Neuronal stem cell (in vitro differentiated cells): ENCODE measurements around the gene CNTNAP2.

Source experiments
- DNase-seq: peaks from one replicate; pipeline ENCODE4 v3.0.0-alpha.2; 2013; ENCODE audit warnings: low spot score
- H2AFZ ChIP-seq: one replicate; pipeline ENCODE4 v1.6.1; 2013; ENCODE audit warnings: mild to moderate bottlenecking, low read length, inconsistent platforms
- H2AK5ac ChIP-seq: 2 replicates; pipeline ENCODE4 v1.6.1; 2013; ENCODE audit warnings: low read depth, mild to moderate bottlenecking, inconsistent platforms, low read length, moderate library complexity, mixed read lengths
- H2BK120ac ChIP-seq: 2 replicates; pipeline ENCODE4 v1.6.1; 2013; ENCODE audit warnings: low read depth, mild to moderate bottlenecking, inconsistent platforms, low read length, moderate library complexity, mixed read lengths
- H2BK12ac ChIP-seq: one replicate; pipeline ENCODE4 v1.6.1; 2013; ENCODE audit warnings: low read length, inconsistent platforms
- H2BK15ac ChIP-seq: 2 replicates; pipeline ENCODE4 v1.6.1; 2013; ENCODE audit warnings: mild to moderate bottlenecking, low read length, inconsistent platforms, mixed read lengths
- H2BK5ac ChIP-seq: one replicate; pipeline ENCODE4 v1.6.1; 2013; ENCODE audit warnings: inconsistent platforms, mild to moderate bottlenecking, low read length, moderate library complexity
- H3K14ac ChIP-seq: one replicate; pipeline ENCODE4 v1.6.1; 2013; ENCODE audit warnings: low read length, inconsistent platforms
- H3K18ac ChIP-seq: 2 replicates; pipeline ENCODE4 v1.6.1; 2013; ENCODE audit warnings: low read length, inconsistent platforms
- H3K23ac ChIP-seq: 2 replicates; pipeline ENCODE4 v1.6.1; 2013; ENCODE audit warnings: low read depth, mild to moderate bottlenecking, mixed read lengths, low read length, inconsistent platforms; ENCODE audit not compliant: poor library complexity
- H3K27ac ChIP-seq: replicated peaks from 3 replicates; pipeline ENCODE4 v1.5.1; 2013; ENCODE audit warnings: low read length, inconsistent platforms
- H3K27me3 ChIP-seq, 3 experiments: 2 replicates each; pipeline ENCODE4 v1.6.1; 2013; ENCODE audit warnings: low read length in 3 of 3, mild to moderate bottlenecking in 2 of 3, inconsistent platforms in 1 of 3, low read depth in 1 of 3, mixed read lengths in 1 of 3, moderate library complexity in 1 of 3; ENCODE audit not compliant: control insufficient read depth in 3 of 3, insufficient read depth in 3 of 3
- H3K36me3 ChIP-seq, 2 donors: replicated peaks in 1 of 2; 2 replicates each; pipeline ENCODE4 v1.6.1; 2013; ENCODE audit warnings: low read length in 2 of 2; ENCODE audit not compliant: control insufficient read depth in 2 of 2, insufficient read depth in 2 of 2
- H3K4ac ChIP-seq: 2 replicates; pipeline ENCODE4 v1.6.1; 2013; ENCODE audit warnings: inconsistent platforms, mild to moderate bottlenecking, low read length, moderate library complexity
- H3K4me1 ChIP-seq, 2 donors: 1 replicate in 1 of 2; 2 replicates in 1 of 2; pipeline ENCODE4 v1.6.1; 2013; ENCODE audit warnings: low read length in 2 of 2, low read depth in 1 of 2; ENCODE audit not compliant: control insufficient read depth in 2 of 2, insufficient read depth in 1 of 2
- H3K4me2 ChIP-seq: one replicate; pipeline ENCODE4 v1.6.1; 2013; ENCODE audit warnings: mild to moderate bottlenecking, low read length, inconsistent platforms; ENCODE audit not compliant: insufficient read depth, poor library complexity, severe bottlenecking
- H3K4me3 ChIP-seq, 2 donors: 2 replicates each; pipeline ENCODE4 v1.5.1; 2013; ENCODE audit warnings: low read length in 2 of 2, mild to moderate bottlenecking in 2 of 2, inconsistent platforms in 1 of 2, moderate library complexity in 1 of 2
- H3K79me1 ChIP-seq: one replicate; pipeline ENCODE4 v1.6.1; 2013; ENCODE audit warnings: low read depth, mild to moderate bottlenecking, inconsistent platforms, low read length, moderate library complexity
- H3K9ac ChIP-seq: one replicate; pipeline ENCODE4 v1.6.1; 2013; ENCODE audit warnings: mild to moderate bottlenecking, low read depth, low read length, inconsistent platforms; ENCODE audit not compliant: poor library complexity
- H3K9me3 ChIP-seq, 2 donors: replicated peaks in 1 of 2; 2 replicates each; pipeline versions ENCODE3 to v1.6.1; 2013; ENCODE audit warnings: low read length in 2 of 2, mild to moderate bottlenecking in 2 of 2, inconsistent platforms in 1 of 2, low read depth in 1 of 2, mixed read lengths in 1 of 2, moderate library complexity in 1 of 2; ENCODE audit not compliant: control insufficient read depth in 2 of 2, insufficient read depth in 1 of 2
- H4K8ac ChIP-seq: one replicate; pipeline ENCODE4 v1.6.1; 2013; ENCODE audit warnings: low read depth, mild to moderate bottlenecking, inconsistent platforms, low read length, moderate library complexity
- H4K91ac ChIP-seq: one replicate; pipeline ENCODE4 v1.6.1; 2013; ENCODE audit warnings: low read length, low read depth, mild to moderate bottlenecking, inconsistent platforms; ENCODE audit not compliant: poor library complexity
- WGBS, 2 donors: extraction: QIAGEN DNeasy Blood & Tissue Kit; methylation state at CpG; one replicate each; pipeline ENCODE4 v1.1.7; 2013; ENCODE audit warnings: missing lambda C conversion rate in 2 of 2, mixed read lengths in 1 of 2; ENCODE audit not compliant: insufficient read length in 2 of 2, insufficient replicate concordance in 1 of 2; ENCODE audit errors: extremely low coverage in 2 of 2; 5-methylcytosine and 5-hydroxymethylcytosine counted together

The CNTNAP2 gene

DNA sequence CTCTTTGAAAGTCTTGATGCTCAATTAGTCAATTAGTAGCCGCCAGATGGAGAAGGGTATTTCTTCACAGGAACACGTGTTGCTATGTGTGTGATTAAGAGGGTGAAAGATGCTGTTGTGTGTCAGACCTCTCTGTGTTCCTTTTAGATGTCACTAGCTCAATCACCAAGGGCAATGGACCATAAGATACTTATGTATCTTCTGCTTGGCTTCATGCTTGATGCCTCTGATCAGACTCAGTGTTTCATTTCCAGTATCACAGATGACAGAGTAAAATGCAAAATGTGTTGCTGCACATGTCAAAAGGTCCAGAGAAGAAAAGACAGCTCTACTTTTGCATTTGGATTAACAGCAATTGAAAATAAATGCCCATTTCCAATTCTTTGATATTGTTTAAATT, 865.9 kb downstream of the CNTNAP2 start:
- Histone ChIP-seq H4K8ac (no peak overlapping the region), H2BK5ac (no peak overlapping the region), H3K4me3 (no peak overlapping the region), H3K23ac (no peak overlapping the region), H3K14ac (no peak overlapping the region), H3K4me1 (no peaks in the 10 kb centered on the region), H3K4ac (no peak overlapping the region), H2BK12ac (no peak overlapping the region), H2BK120ac (no peak overlapping the region), H3K9me3 (no peaks in the 10 kb centered on the region), H3K27me3 (no peaks in the 10 kb centered on the region), H4K91ac (no peak overlapping the region), H3K18ac (no peak overlapping the region), H3K36me3 (no peaks in the 10 kb centered on the region), H2BK15ac (no peak overlapping the region), H3K4me2 (no peak overlapping the region), H3K27ac (no peak overlapping the region), H2AFZ (no peak overlapping the region), H3K79me1 (no peaks in the 10 kb centered on the region), H2AK5ac (no peak overlapping the region), H3K9ac (no peak overlapping the region)
- no peak for DNase-seq
- WGBS, 2 donors, result no CpG with 5 or more reads among the region's 2 CpGs

- Histone ChIP-seq H4K8ac (no peak overlapping the region), H3K4me2 (no peak overlapping the region), H2AFZ (no peak overlapping the region), H3K4ac (no peak overlapping the region), H3K23ac (no peak overlapping the region), H3K4me3 (no peak overlapping the region), H3K4me1 (no peaks in the 10 kb centered on the region), H3K27me3 (no peaks in the 10 kb centered on the region), H2BK12ac (no peak overlapping the region), H3K14ac (no peak overlapping the region), H2BK5ac (no peak overlapping the region), H3K36me3 (no peaks in the 10 kb centered on the region), H2AK5ac (no peak overlapping the region), H2BK15ac (no peak overlapping the region), H4K91ac (no peak overlapping the region), H3K27ac (no peak overlapping the region), H2BK120ac (no peak overlapping the region), H3K79me1 (no peaks in the 10 kb centered on the region), H3K9ac (no peak overlapping the region), H3K9me3 (no peaks in the 10 kb centered on the region), H3K18ac (no peak overlapping the region)
- WGBS, 2 donors, result no CpG with 5 or more reads among the region's 5 CpGs
- DNase-seq, result no peak
Observed at GRCh38 chr7:146991596-146991995, 875.0 kb downstream of the CNTNAP2 start.

DNA sequence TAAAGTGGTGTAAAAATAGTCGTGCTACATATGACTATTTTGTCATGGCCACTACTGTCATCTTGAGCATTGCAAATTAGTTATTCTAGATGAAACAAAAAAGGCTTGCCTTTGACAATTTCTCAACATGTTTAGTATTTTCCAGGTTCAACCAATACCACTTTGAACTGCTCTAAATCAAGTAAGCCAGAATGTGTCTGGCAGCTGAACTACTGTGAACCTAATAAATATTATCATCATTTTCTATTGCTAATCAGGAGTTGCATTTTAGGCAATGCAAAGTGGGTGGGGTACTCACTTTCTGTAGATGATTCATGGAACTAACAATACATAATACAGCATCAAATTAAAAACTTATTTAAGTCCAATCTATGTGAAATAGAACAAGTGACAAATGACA, 877.2 kb downstream of the CNTNAP2 start:
- Histone ChIP-seq H3K27me3 (no peaks in the 10 kb centered on the region), H3K79me1 (no peaks in the 10 kb centered on the region), H3K27ac (no peak overlapping the region), H4K91ac (no peak overlapping the region), H3K4me1 (no peaks in the 10 kb centered on the region), H2AK5ac (no peak overlapping the region), H3K36me3 (no peaks in the 10 kb centered on the region), H2BK15ac (no peak overlapping the region), H3K9me3 (no peaks in the 10 kb centered on the region), H2BK5ac (no peak overlapping the region), H3K9ac (no peak overlapping the region), H3K4me2 (no peak overlapping the region), H4K8ac (no peak overlapping the region), H3K18ac (no peak overlapping the region), H3K23ac (no peak overlapping the region), H2AFZ (no peak overlapping the region), H2BK120ac (no peak overlapping the region), H2BK12ac (no peak overlapping the region), H3K4me3 (no peak overlapping the region), H3K14ac (no peak overlapping the region), H3K4ac (no peak overlapping the region)
- no CpG with 5 or more reads among the region's 1 CpG for WGBS, 2 donors
- DNase-seq, result no peak

- Histone ChIP-seq H3K9ac (no peak overlapping the region), H3K18ac (no peak overlapping the region), H4K8ac (no peak overlapping the region), H3K9me3 (no peaks in the 10 kb centered on the region), H3K27ac (no peak overlapping the region), H2AFZ (no peak overlapping the region), H3K36me3 (no peaks in the 10 kb centered on the region), H3K27me3 (no peaks in the 10 kb centered on the region), H3K4me3 (no peak overlapping the region), H2BK120ac (no peak overlapping the region), H2BK5ac (no peak overlapping the region), H4K91ac (no peak overlapping the region), H3K23ac (no peak overlapping the region), H3K4me1 (no peaks in the 10 kb centered on the region), H2BK15ac (no peak overlapping the region), H3K79me1 (no peaks in the 10 kb centered on the region), H3K4me2 (no peak overlapping the region), H3K14ac (no peak overlapping the region), H2BK12ac (no peak overlapping the region), H2AK5ac (no peak overlapping the region), H3K4ac (no peak overlapping the region)
- DNase-seq, result no peak
- WGBS, 2 donors, result no CpG with 5 or more reads among the region's 6 CpGs
Observed at GRCh38 chr7:147008530-147008929, 891.9 kb downstream of the CNTNAP2 start.
